Measurements from ENCODE around the gene EPB41. TPM values are rescaled to one million over a fixed set of nuclear protein-coding genes. Genes with fewer than 3 reads are reported as not detected.

The EPB41 gene
- total and polyA plus RNA-seq, 9 of the 15 experiments (the other 6 are each of a cell fraction or from before 2014, with no cell fraction given), result 3.7 to 213 (median 141) TPM

GRCh38 chr1:28981210-28981609, 66.8 kb downstream of the EPB41 start:
- no peak overlapping the region for H3K4me2 ChIP-seq (ENCODE audit: insufficient read depth, low read length)
- WGBS (ENCODE audit: insufficient coverage, low coverage, missing lambda C conversion rate), result 92% methylated on average over 3 of the region's 3 CpGs
- H3K27ac ChIP-seq (ENCODE audit: extremely low read depth, low read depth, low read length), result no peak overlapping the region
- TF ChIP-seq NR2F6 (CRISPR knock-in tag; IDR thresholded peaks at IDR 0.05), result no peak
- no peak for TF ChIP-seq MGA (IDR thresholded peaks at IDR 0.05)
- TF ChIP-seq YBX1 (IDR thresholded peaks at IDR 0.05), result no peak
- TF ChIP-seq CEBPG (CRISPR knock-in tag; IDR thresholded peaks at IDR 0.05), result no peak
- 0 out of 4 replicates have a peak, but pooled peaks of 1 of the 2 experiments have one; percentile 15 for TF ChIP-seq CEBPG (tag; conservative IDR thresholded peaks at IDR 0.05 in 1 of 2, IDR thresholded peaks at IDR 0.05 in 1 of 2)
- no peak for TF ChIP-seq NFRKB (IDR thresholded peaks at IDR 0.05; ENCODE audit: low read depth)
- TF ChIP-seq ZNF717 (CRISPR knock-in tag; IDR thresholded peaks at IDR 0.05), result no peak
- ATAC-seq (no peak), FAIRE-seq (no peak), DNase-seq (ENCODE audit: extremely low read depth in 1 of 4, low spot score in 3 of 4) (no peak)
- H3K9ac ChIP-seq (ENCODE audit: insufficient read depth in 1 of 2, low read depth in 2 of 2, low read length in 2 of 2), result no peak overlapping the region
- H4K20me1 ChIP-seq (replicated peaks; ENCODE audit: control insufficient read depth, insufficient read depth, low read length), result no peaks in the 10 kb centered on the region
- intact Hi-C loops (cut with micrococcal nuclease) (loop anchor here (5.0 kb wide), 1 partner anchor 99 kb away; no protein-coding TSS in a partner anchor), in situ Hi-C loops (cut with MboI) (no loop called here)
- ChIA-PET POLR2A (interaction anchor here (0.8 kb wide), 1 partner anchor 55 kb away, joined by 3 read pairs; no protein-coding TSS in a partner anchor), CTCF (ENCODE audit: low intra/inter-chr PET ratio) (no interaction called here)
- no TSS peak for BruUV-seq (replicated peaks)
- H3K4me3 ChIP-seq, result no peak overlapping the region
- no peaks in the 10 kb centered on the region for H3K9me1 ChIP-seq (ENCODE audit: control insufficient read depth, insufficient read depth, low read length)
- peaks cover 29% of the 10 kb centered on the region; the same call in 2 of the 3 replicates for H3K36me3 ChIP-seq (ENCODE audit: control insufficient read depth, insufficient read depth, low read length)
- H3K9me3 ChIP-seq (replicated peaks; ENCODE audit: control insufficient read depth, insufficient read depth, low read depth, low read length), result peaks cover 4% of the 10 kb centered on the region
- H3K79me2 ChIP-seq (ENCODE audit: control insufficient read depth, insufficient read depth, low read length), result peaks cover 87% of the 10 kb centered on the region
- no peak overlapping the region for H2AFZ ChIP-seq (ENCODE audit: low read depth, low read length)
- H3K4me1 ChIP-seq (replicated peaks in 1 of 2; ENCODE audit: control insufficient read depth in 2 of 2, insufficient read depth in 2 of 2, low read length in 2 of 2), result peaks cover 4 to 5% of the 10 kb centered on the region in 2 experiments; a peak in 4 of 5 replicates
- H3K27me3 ChIP-seq (ENCODE audit: control insufficient read depth in 2 of 2, insufficient read depth in 2 of 2, low read length in 2 of 2), result no peaks in the 10 kb centered on the region
